Fibroblast of skin of right biceps (primary cell): ENCODE results near the gene NBPF10.
"Not testable (repeated sequence)": the region's sequence is repeated elsewhere in the genome, so short reads cannot be mapped to it uniquely, and the experiment has no call there.

Source experiments
- DNase-seq: peaks from one replicate; pipeline ENCODE4 v3.0.0-alpha.2; 2013

NBPF10 gene, protein sequence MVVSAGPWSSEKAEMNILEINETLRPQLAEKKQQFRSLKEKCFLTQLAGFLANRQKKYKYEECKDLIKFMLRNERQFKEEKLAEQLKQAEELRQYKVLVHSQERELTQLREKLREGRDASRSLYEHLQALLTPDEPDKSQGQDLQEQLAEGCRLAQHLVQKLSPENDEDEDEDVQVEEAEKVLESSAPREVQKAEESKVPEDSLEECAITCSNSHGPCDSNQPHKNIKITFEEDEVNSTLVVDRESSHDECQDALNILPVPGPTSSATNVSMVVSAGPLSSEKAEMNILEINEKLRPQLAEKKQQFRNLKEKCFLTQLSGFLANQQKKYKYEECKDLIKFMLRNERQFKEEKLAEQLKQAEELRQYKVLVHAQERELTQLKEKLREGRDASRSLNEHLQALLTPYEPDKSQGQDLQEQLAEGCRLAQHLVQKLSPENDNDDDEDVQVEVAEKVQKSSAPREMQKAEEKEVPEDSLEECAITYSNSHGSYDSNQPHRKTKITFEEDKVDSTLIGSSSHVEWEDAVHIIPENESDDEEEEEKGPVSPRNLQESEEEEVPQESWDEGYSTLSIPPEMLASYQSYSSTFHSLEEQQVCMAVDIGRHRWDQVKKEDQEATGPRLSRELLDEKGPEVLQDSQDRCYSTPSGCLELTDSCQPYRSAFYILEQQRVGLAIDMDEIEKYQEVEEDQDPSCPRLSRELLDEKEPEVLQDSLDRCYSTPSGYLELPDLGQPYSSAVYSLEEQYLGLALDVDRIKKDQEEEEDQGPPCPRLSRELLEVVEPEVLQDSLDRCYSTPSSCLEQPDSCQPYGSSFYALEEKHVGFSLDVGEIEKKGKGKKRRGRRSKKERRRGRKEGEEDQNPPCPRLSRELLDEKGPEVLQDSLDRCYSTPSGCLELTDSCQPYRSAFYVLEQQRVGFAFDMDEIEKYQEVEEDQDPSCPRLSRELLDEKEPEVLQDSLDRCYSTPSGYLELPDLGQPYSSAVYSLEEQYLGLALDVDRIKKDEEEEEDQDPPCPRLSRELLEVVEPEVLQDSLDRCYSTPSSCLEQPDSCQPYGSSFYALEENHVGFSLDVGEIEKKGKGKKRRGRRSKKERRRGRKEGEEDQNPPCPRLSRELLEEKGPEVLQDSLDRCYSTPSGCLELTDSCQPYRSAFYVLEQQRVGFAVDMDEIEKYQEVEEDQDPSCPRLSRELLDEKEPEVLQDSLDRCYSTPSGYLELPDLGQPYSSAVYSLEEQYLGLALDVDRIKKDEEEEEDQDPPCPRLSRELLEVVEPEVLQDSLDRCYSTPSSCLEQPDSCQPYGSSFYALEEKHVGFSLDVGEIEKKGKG (N-terminal part only)

DNA sequence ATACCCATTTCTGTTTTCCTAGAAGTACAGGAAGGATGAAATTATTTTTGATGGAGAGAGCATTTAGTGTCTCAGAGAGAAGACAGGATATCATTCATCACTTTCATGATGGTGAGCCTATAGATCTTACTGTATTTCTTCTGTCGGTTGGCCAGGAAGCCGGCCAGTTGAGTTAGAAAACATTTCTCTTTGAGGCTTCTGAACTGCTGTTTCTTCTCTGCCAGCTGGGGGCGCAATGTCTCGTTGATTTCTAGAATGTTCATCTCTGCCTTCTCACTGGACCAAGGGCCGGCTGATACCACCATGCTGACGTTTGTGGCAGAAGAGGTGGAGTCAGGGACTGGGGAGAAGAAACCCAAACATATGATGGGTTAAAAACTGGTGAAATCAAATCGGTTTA, at the start of gene NBPF10:
NBPF10 (minus strand) TSS at position 340 of the 400 bp plus-strand sequence; CDS start at position 305, 35 bp downstream.
- DNase-seq: not testable (repeated sequence)

DNA sequence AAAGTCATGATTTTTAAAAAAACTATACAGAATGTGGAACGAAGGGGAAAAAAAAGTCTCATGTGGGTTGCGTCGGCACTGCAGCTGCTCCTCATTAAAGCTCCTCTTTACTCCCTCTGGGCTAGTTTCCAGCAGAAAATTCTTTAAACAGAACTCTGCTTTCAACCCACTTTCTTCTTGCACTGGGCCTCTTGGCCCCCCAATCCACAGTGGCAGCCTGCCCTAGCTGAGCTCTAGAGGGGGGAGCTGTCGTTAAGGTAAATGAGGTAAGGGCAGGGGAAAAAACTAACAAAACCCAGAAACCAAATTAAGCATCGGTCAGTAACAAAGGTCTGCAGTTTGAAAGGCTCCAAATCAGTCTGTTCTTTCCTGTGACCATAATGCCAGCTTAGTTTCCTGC, 29.9 kb upstream of the NBPF10 start:
- not testable (repeated sequence) for DNase-seq

DNA sequence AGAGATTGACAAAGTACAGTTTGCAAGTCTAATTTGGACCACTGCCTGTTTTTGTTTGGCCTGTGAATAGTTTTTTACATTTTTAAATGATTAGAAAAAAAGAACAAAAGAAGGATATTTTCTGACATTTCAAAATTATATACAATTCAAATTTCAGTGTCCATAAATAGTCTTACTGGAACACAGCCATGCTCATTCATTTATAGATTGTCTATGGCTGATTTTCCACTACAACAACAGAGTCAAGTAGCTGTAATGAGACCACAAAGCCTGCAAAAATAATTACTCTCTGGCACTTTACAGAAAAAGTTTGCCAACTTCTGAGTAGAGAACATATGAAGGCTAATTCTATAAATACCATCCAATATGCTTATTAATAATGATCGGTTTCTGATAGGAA, 23.1 kb upstream of the NBPF10 start:
- not testable (repeated sequence) for DNase-seq

DNA sequence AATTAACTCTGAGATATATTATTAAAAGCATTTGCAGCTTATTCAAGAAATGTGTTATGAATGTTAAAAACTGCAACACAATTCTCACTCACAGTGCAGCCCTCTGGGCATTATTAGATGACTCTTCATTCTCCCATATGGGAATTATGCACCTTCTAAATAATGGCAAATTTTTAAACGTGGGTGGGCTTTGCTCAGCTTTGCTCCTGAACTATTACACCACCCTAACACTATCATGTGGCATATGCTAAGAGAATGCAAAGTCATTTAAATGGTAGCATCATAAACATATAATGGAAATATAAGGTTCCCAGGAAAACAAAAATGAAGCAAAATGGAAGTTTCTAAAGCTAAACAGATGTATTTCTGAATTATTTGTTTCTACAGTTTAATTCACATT, 22.7 kb upstream of the NBPF10 start:
- not testable (repeated sequence) for DNase-seq
